Upper lobe of right lung (tissue), 1 donor: ENCODE measurements around the gene PPP1R3F. TPM values are rescaled to one million over a fixed set of nuclear protein-coding genes. Genes with fewer than 3 reads are reported as not detected.

Experiments used
- ATAC-seq: fragments of 200-7000 bp; cut with Tn5 transposase; one replicate; pipeline ENCODE4 v1.9.1; 2020; ENCODE audit warnings: mild to moderate bottlenecking, moderate library complexity
- DNase-seq: peaks from one replicate; pipeline ENCODE4 v3.0.0-alpha.2; 2020
- H3K27ac ChIP-seq: fragments of 200-600 bp; one replicate; pipeline ENCODE4 v1.8.0; 2022
- H3K27me3 ChIP-seq: fragments of 200-600 bp; one replicate; pipeline ENCODE4 v1.8.0; 2022; ENCODE audit warnings: mild to moderate bottlenecking
- H3K36me3 ChIP-seq: fragments of 200-600 bp; one replicate; pipeline ENCODE4 v1.8.0; 2022
- H3K4me1 ChIP-seq: fragments of 200-600 bp; one replicate; pipeline ENCODE4 v1.8.0; 2022
- H3K4me3 ChIP-seq: fragments of 200-600 bp; one replicate; pipeline ENCODE4 v1.8.0; 2022; ENCODE audit warnings: mild to moderate bottlenecking
- H3K9me3 ChIP-seq: fragments of 200-600 bp; one replicate; pipeline ENCODE4 v1.8.0; 2022
- intact Hi-C: fragments of 100-400 bp; cut with DNase I; formaldehyde crosslinking; loops from one replicate; pipeline ENCODE4 v1.11.0; 2022
- total RNA-seq: library from RNA; stranded (reverse); fragmentation: NEBNext Ultra II Directional; extraction: Animal tissue kit (Norgen Biotek cat#: 25700); gene quantifications from one replicate; pipeline ENCODE4 v1.2.1, GENCODE V29; 2021
- TF ChIP-seq, protein P1 (sequence below): fragments of 200-600 bp; IDR thresholded peaks from one replicate; pipeline ENCODE4 v1.8.0; 2022; ENCODE audit warnings: antibody characterized with exemption
- donor health status: DM: no; HTN: yes; CAD: no; lungs with severe emphysema.

Gene PPP1R3F
- total RNA-seq, 1 donor from 2014 or later = 6.0 TPM

DNA sequence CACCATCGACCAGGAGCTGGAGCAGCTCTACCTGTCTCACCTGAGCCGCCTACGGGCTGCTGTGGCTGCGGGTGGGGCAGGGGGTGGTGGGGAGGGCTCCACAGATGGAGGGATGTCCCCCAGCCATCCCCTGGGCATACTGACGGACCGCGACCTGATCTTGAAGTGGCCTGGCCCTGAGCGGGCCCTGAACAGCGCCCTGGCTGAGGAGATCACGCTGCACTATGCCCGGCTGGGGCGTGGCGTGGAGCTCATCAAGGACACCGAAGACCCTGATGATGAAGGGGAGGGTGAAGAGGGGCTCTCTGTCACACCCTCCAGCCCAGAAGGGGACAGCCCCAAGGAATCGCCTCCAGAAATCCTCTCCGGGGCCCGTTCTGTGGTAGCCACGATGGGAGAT, 16.5 kb downstream of the PPP1R3F start:
- intact Hi-C loops = no loop called here
- H3K4me3 ChIP-seq = no peak overlapping the region
- no peaks in the 10 kb centered on the region for H3K9me3 ChIP-seq
- no peak for ATAC-seq
- no peaks in the 10 kb centered on the region for H3K36me3 ChIP-seq
- H3K27ac ChIP-seq = no peak overlapping the region
- TF ChIP-seq, protein P1, sequence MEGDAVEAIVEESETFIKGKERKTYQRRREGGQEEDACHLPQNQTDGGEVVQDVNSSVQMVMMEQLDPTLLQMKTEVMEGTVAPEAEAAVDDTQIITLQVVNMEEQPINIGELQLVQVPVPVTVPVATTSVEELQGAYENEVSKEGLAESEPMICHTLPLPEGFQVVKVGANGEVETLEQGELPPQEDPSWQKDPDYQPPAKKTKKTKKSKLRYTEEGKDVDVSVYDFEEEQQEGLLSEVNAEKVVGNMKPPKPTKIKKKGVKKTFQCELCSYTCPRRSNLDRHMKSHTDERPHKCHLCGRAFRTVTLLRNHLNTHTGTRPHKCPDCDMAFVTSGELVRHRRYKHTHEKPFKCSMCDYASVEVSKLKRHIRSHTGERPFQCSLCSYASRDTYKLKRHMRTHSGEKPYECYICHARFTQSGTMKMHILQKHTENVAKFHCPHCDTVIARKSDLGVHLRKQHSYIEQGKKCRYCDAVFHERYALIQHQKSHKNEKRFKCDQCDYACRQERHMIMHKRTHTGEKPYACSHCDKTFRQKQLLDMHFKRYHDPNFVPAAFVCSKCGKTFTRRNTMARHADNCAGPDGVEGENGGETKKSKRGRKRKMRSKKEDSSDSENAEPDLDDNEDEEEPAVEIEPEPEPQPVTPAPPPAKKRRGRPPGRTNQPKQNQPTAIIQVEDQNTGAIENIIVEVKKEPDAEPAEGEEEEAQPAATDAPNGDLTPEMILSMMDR = no peak
- H3K4me1 ChIP-seq = no peaks in the 10 kb centered on the region
- no peak for DNase-seq
- H3K27me3 ChIP-seq = no peaks in the 10 kb centered on the region

DNA sequence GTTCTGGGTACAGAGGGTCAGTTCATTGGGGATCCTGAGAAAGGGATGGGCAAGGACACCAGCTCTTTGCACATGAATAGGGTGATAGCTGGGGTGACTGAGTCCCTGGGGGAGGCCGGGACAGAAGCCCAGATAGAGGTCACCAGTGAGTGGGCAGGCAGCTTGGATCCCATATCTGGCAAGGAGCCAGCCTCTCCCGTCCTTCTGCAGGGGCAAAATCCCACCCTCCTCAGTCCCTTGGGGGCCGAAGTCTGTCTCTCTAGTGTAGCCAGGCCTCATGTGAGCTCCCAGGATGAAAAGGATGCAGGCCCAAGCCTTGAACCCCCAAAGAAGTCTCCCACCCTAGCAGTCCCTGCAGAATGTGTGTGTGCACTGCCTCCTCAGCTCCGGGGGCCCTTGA, 17.0 kb downstream of the PPP1R3F start:
- Histone ChIP-seq H3K4me3 (no peak overlapping the region), H3K27me3 (no peaks in the 10 kb centered on the region), H3K36me3 (no peaks in the 10 kb centered on the region), H3K4me1 (no peaks in the 10 kb centered on the region), H3K9me3 (no peaks in the 10 kb centered on the region), H3K27ac (no peak overlapping the region)
- TF ChIP-seq, protein P1 = no peak
- ATAC-seq (no peak), DNase-seq (no peak)
- intact Hi-C loops = no loop called here

DNA sequence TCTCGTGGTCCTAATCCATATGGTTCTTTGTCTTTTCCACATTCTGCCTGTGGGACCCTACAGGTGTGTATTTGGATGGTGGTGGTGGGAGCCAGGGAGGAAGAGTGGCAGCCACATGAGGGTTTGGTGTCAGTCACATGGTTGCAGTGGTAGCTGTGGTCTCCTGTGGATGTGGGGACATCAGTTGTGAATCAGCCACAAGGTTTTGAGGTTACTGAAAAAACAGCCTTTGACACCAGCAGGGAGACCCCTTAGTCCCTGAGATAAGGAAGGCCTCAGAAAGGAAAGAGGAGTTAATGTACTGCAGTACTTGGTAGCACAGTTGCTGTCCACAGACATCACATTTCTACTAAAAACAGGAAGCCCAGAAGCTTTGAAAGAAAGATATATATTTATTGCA, 18.1 kb downstream of the PPP1R3F start:
- H3K27ac ChIP-seq = no peak overlapping the region
- intact Hi-C loops = no loop called here
- no peaks in the 10 kb centered on the region for H3K4me1 ChIP-seq
- no peak for DNase-seq
- ATAC-seq = no peak
- H3K4me3 ChIP-seq = no peak overlapping the region
- no peaks in the 10 kb centered on the region for H3K27me3 ChIP-seq
- TF ChIP-seq, protein P1 = no peak
- H3K9me3 ChIP-seq = no peaks in the 10 kb centered on the region
- no peaks in the 10 kb centered on the region for H3K36me3 ChIP-seq

DNA sequence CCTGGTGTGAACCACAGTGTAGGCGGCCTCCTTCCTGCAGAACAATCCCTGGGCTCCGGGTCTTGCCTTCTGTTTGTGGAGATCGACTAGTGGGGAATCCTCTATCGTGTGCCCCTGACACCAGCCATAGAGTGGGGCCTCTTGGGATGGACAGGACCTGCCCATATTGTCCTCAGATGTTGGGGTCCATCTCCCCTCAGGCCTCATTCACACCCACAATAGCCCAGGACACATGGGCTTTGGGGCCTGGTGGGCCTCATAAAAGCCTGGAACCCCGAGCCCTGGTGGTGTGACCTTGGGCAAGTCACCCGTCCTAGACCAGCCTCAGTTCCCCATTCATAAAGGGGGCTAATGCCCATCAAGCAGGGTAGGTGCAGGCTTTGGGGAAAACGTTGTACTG, 20.6 kb downstream of the PPP1R3F start:
- no peak for DNase-seq
- Histone ChIP-seq H3K4me3 (no peak overlapping the region), H3K36me3 (no peaks in the 10 kb centered on the region), H3K4me1 (no peaks in the 10 kb centered on the region), H3K27ac (no peak overlapping the region), H3K9me3 (no peaks in the 10 kb centered on the region), H3K27me3 (no peaks in the 10 kb centered on the region)
- TF ChIP-seq, protein P1 = no peak
- intact Hi-C loops = no loop called here
- ATAC-seq = no peak

DNA sequence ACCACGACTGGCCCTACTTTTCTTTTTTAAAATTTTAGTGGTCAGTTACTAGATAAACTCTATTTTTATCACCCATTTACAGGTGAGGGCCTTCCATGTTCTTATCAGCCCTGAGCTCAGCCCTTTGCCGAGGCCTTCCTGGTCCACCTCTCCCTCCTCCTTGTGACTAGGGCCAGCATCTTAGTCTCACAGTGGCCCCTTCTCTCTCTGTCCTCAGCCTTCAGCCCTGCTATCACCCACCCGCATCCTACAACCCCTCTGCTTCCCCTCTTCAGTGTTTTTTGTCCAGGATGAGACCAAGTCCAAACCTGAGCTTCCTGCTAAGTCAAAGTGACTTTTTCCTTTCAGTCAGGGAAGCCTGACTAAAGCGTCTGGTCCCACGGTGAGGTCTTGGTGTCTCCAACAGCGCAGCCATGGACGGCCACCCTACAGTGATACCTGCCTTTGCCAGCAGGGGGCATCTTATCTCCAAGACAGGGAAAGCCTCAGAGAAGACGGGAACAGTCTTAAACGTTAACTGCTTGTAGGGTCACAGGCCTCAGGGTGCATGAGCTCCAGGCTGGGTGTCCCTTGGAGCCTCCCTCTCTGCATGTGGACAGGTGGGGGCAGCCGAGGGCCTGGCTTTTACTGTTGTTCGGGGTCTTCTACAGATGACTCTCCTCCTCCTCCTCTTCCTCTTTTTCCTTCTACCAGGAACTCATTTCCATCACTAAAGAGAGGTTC, 22.2 kb downstream of the PPP1R3F start:
- H3K4me3 ChIP-seq = no peak overlapping the region
- DNase-seq = peak; percentile 72
- no peaks in the 10 kb centered on the region for H3K4me1 ChIP-seq
- H3K36me3 ChIP-seq = no peaks in the 10 kb centered on the region
- TF ChIP-seq, protein P1 = peak; percentile 62
- H3K27me3 ChIP-seq = no peaks in the 10 kb centered on the region
- no peaks in the 10 kb centered on the region for H3K9me3 ChIP-seq
- intact Hi-C loops = no loop called here
- ATAC-seq = peak; percentile 94
- no peak overlapping the region for H3K27ac ChIP-seq
